Kasumi-1 (cell line): Measurements from ENCODE around the gene DELE1.

ENCODE experiments used
- DNase-seq, 2 experiments: peaks; one replicate each; lab custom pipeline; 2025; lab: John Stamatoyannopoulos, UW

DELE1 gene

DNA sequence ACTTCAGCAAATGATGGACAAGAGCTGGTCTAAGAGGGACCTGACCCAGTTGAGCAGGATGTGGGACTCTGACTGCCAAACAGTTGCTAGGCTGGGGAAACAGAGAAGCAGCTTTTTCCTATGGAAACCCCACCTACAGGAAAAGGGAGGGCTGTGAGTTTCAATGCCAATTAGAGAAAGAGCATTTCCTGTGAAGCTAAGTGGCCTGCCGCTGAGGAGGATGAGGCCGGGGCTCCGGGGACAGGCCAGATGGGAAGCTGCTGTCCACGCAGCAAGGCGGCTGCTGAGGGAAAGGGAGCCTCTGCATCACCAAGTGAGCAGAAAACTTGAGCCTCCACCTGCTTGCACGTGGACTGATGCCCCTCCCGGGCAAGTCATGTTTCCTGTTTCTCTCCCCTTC lies 34.4 kb downstream of the DELE1 start, which contains the start of gene PCDH12:
PCDH12 (minus strand) TSS at position 90 of the 400 bp plus-strand sequence. CDS start 351 bp downstream, outside the sequence.
- DNase-seq = peak; percentile 44 to 74

DNA sequence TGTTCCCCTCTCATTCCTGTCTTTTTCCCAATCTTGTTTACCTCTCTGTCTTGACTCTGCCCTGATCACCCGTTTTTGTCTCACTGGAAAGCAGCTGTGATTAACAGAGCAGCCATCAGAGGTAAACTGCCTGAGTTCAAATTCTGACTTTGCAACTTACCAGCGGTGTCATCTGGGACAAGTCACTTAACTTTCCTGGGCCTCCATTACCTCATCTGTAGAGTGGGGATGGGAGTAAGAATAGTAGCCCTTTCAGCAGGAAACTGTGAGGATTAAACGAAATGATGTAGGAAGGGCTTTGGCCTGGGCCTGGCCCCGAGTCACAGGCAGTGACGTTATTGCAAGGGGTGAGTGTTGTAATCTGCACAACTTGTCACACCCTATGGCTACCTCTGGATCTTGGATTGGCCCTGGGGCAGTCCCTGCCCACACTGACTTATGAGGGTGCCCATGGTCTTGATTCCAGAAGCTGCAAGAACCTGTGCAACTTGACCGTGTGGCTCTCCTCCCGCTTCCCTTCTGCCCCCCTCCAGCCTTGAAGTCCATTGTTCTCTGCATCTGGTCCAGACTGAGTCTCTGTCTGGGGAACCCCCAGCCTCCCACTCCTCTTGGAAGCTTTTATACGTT lies 35.0 kb downstream of the DELE1 start:
- DNase-seq = no peak

DNA sequence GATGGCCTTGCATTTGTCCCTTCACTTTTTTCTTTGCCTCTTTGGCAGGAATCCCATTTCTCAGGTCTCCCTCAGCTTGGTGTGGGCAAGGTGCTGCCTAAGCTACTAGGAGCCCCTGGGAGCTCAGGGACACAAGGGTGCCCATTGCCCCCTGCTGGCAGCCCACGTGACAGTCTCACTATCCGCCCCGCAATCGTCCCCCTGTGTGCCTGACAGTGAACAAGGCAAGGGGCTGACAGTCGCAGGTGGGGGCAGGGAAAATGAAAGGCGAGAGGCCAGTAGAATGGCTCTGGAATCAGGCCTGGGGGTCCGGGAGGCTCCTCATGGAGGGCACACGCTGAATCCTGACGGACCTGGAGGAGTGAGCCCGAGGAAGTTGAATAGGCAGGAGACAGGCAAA lies 36.3 kb downstream of the DELE1 start:
- peak; percentile 16 to 28 for DNase-seq

DNA sequence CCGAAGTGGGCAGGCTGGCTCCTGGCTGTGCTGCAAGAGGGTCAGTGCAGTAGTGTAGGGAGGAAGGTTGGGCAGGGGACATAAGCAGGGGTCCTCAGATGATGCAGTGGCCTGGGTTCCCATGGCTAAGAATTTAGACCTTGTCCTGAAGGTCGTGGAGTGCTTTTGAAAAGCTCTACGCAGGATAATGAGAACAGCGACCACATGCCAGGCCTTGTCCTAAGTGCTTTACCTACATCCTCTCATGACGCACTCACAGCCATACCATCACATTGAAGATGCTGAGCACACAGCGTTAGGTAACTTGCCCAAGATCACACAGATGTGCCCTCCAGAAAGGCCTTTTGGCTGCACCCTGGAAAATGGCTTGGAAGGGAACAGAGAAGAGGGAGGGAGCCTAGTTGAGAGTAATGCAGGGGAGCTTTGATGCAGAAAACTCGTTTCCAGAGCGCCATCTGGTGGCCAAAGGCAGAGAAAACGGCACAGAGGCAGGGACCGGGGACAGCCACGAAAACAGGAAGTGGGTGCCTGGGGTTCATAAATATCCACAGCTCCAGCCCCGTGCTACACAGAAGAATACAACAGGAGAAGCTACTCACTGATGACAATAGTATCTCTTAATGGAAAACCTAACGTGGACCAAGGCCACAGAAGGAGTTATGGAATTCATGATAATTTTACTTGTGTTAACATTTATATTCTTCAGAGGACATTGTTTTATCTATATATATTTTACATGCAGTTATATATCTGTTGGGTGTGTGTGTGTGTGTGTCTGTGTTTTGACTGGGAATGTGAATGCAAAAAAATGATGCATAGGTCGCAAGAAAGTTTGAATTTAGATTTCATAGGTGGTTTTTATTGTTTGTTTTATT lies 37.0 kb downstream of the DELE1 start:
- DNase-seq = peak; percentile 95 to 96

DNA sequence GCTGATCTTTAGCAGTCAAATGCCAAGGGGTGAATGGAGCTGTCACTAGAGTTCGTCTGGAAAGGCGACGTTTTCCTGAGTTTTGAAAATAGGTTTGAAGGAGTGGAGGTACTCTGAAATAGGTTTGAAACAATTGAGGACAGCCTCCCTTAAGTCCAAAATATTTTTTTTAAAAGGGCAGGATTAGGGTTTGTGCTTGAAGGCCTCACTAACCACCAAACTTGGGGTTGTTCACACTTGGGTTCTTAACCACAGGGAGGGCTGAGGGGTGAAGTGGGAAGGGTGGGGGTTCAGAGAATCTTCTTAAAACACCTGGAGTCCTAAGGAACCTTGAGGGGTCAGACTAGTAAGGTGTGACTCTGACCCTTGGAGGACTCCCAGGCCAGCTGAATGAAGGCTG lies 37.8 kb downstream of the DELE1 start:
- DNase-seq = no peak

DNA sequence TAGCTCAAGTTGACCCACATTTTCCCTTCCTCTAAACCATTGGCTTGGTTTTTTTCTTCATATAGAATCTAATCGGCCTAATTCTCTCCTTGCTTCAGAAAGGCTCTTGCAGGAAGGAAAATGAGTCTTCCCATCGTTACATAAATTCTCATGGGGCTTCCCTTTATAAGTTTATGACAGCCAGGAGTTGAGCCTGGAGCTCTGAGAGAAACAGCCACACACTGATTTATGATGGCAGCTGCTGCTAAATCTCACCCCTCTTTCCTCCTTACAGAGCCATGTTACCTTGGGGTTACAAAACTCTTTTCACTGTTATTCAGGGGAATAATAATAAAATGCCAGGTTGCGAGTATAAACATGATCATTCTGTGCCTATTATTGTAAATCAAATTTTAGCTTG lies 40.0 kb downstream of the DELE1 start:
- no peak for DNase-seq

DNA sequence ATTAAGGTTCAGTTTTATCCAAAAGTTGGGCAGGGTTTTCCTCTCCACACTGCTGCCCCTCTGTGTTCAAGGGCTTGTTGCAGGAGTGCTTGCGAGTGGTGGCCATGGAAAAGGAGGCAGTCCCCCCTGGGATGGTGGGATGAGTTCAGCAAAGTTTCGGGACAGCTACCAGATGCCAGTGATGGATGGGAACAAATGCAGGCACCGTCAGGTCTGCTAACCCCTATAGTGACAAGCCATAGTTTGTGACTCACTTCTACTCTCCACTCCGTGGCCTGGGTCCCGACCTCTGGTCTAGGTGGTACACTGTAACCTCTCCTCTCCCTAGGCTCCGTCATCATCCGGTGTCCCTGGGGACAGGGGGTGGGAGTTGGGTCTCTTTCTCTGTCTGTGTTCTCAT lies 41.4 kb downstream of the DELE1 start:
- no peak for DNase-seq

DNA sequence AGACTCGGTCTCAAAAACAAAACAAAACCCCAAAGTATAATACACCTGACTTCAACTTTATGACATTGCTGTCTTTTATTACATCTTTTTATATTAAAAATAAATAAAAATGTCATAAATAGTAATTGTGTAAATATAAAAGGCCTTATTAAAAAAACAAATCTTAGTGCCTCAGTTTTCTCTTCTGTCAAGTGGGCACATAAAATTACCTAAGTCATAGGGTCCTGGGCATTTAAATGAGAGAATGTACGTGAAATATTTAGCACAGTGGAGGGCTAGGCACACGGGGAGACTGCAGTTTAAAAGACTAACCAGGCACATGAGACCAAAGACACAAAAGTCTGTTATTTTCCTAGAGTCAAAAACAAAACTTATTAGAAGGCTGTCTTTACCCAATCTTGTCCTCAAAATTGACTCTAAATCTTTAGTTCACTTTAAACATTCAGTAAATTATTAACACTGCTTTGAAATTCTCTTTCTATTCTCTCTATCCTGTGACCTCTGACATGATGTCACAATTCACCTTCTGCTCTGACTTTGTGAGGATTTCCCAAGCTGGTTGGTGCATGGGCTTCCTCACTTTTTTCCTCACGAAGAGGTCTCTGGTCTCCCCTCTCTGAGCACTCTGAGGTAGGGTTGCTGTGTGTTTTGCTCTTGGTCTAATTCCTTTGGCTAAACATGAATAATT lies 42.7 kb downstream of the DELE1 start:
- no peak for DNase-seq

DNA sequence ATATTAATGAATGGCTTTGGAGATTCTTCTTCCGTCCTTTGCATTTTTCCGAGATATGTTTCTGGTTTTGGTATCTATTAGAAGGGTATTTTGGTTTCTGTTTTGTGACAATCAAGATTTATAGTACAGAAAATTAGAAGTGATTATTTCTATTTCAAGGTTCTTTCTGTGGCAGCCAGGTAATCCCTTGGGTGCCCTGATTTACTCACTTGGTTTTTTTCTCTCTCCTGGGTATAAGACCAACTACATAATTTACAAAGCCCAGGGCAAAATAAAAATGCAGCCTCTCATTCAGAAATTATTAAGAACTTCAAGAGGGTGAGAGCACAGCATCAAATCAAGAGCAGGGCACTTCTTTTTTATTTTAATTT lies 43.3 kb downstream of the DELE1 start:
- no peak for DNase-seq

DNA sequence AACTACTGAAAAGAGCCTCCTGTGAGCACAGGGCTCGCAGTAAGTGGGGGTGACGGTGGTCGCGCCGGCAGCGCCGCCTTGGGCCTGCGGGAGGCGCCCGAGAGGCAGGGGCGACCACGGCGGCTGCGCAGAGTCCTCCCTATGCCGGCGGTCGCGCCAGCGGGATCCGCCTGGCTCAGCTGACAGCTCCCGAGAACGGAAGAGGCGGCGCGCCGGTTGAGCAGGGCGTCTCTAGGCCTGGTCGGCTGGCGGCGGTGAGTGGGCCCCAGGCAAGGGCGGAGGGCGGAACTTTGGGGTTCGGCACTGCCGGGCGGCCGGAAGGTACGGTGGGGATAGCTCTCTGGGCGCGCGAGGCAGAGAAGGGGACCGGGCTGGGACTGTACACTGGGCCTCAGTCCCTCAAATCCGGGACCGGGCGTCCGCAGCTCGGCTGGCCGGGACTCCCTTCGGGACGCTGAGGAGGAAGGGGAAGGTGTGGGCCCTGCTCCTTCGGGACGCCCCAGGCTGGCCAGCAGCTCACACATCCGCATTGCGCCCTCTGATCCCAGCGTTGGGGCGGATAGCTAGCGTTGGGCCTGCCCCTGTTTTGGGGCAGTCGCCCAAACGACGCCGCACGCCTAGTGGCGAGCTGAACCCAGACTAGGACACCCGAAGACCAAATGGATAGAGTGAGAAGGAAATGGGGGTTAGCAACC lies 45.4 kb downstream of the DELE1 start, which contains the start of gene RNF14:
RNF14 (plus strand) TSS at position 192 of the 695 bp plus-strand sequence. CDS start 4,484 bp downstream, outside the sequence.
- DNase-seq = peak; percentile 95 to 97

DNA sequence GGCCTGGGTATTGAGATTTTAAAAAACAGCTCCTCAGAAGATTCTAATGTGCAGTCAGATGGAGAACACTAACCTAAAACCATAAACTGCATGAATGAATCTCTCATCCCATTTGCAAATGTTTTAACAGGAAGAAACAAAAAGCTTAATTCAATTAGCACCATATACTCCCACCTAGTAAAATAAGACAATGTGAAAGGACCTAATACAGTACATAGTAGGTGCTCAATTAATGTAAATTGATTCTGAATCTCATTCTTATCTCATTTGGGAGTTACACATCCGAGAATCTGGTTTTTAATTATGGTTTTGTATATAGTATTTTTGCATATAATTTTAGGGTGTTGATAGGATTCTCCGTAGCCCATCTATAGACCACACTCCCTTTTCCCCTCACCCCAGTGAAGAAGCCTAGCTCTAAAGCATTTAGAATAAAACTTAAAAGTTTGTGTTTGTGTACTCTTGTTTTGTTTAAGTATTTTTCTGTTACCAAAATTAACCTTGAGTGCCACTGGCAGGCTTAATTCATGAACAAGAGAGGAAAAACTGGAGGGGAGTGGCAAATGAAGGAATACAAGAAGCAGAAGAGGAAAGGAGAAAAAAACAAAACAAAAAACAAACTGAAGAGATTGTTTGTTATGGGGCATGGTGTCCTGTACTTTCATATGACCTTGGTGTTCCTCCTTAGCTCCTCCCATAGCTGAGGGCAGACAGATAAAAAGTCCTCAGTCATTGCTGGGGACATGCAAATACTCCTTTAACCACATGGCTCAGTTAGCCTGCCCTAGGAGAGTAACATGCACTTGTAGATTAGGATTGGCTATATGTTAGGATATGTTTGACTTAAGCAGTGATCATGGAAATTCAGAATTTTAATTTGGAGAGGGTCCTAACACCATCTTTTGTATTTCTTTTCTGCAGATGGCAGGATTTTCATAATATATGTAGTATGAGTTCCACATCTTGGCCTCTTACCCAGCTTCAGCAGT lies 46.4 kb downstream of the DELE1 start:
- DNase-seq = peak; percentile 57 to 61

DNA sequence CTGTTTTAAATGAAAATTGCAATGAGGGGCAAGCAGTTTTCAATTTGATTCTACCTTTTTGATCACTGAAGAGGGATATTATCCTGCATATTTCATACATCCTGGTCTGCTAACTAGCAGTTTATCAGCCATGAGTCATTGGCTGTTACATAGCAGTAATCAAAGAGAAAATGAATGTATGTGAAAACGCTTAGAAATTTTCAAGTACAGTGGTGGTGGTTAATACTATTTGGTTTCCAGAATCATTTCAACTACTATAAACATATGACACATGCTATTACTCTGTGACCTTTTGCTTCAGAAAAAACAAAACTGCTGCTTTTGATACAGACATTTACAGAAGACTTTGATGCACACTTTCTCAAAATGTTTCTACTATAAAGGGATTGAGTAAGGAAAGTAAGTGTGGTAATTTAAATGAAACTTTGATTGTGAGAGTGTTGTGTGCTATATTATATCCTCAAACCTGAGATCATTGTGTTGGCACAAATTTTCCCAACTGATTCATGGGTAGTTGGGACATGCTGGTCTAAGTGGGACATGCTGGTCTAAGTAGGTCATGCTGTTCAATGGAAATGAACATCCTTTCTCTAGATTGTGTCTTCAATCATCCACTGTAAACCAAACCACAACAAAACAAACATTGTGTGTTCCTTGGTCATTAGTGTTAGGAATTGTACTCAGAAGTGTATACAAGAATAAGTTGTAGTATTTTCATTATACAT lies 50.4 kb downstream of the DELE1 start:
- no peak for DNase-seq

DNA sequence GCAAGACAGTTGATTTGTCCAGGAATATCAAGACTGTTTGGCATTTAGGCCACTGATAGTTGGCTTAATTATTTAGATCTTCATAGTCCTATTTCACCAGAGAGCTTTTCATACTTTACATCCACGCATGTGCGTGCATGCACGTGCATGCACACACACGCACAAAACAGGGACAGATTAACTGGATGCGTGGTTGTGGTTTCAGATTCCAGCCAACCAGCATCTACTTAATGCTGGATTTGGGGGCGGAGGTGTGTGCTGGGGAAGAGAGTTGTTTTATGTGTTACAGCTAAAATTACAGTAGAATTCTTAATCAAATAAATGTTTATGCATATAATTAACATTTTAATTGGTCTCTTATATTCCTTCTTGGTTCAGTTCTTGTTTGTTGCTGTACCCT lies 52.5 kb downstream of the DELE1 start:
- DNase-seq = no peak

DNA sequence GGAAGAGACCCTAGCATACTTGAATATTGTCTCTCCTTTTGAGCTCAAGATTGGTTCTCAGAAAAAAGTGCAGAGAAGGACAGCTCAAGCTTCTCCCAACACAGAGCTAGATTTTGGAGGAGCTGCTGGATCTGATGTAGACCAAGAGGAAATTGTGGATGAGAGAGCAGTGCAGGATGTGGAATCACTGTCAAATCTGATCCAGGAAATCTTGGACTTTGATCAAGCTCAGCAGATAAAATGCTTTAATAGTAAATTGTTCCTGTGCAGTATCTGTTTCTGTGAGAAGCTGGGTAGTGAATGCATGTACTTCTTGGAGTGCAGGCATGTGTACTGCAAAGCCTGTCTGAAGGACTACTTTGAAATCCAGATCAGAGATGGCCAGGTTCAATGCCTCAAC lies 54.7 kb downstream of the DELE1 start:
- DNase-seq = no peak

DNA sequence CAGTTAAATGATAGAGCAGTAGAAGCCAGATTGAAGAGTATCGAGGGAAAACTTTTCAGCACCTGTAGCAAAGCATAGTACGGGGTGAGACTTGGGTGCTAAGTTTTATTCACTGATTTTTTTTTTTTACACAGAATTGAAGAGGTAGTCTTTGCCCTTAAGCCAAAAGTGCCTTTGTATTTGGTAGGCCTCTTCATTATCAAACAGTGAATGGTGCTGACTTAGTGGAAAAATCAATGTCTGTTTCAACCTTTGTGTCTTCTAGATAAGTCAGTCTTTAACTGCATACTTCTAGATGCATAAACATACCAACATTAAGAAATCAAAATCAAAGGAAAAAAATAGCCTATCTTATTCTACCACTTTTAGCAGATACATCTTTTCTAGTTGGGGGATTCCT lies 59.0 kb downstream of the DELE1 start:
- no peak for DNase-seq

DNA sequence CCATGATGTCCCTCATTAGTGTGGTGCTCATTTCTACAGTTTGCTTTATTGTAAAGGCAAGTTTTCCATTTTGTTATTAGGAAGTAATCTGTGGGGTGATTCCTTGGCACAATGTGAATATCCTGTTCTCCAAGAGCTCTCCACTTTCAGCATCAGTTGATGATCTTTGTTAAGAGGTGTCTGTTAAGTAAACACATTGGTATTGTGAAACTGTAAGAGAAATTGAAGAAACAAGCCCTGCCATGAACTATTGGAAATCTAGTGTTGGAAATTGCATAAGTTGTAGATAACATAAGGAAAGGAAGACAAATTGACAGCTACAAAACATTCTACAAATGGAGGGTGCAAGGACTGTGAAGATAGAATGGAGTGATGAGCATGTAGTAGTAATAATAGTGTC lies 62.4 kb downstream of the DELE1 start:
- no peak for DNase-seq

DNA sequence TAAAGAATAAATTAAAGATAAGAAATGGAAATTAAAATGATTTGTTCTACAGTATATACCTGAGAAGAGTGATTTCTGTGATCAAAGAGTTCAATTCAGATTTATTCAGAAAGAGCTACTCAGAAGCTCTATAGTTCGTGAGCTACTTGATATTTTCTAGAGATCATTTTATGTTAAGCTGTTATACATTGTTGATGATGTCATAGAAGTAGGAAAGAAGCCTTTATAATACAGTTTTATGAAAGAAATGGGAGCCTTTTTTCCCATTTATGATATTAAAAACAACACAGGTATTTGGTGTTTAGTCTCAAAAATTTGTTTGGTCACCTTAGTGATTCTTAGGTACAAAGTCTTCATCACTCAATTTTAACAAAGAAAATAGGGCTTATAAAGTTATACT lies 66.0 kb downstream of the DELE1 start:
- DNase-seq = no peak
